Spinal cord (tissue), 10 donors: ENCODE data around the gene CRHBP. TPM values are rescaled to one million over a fixed set of nuclear protein-coding genes. Genes with fewer than 3 reads are reported as not detected.
A peak's percentile ranks its signal among the peaks of the same experiment; 100 is the strongest.
"Not testable (repeated sequence)": the region's sequence is repeated elsewhere in the genome, so short reads cannot be mapped to it uniquely, and the experiment has no call there.

Experiments used
- DNase-seq, 6 donors: peaks; one replicate each; pipeline versions ENCODE4 v3.0.0 to v3.0.0-alpha.2; 2013 to 2015; ENCODE audit warnings: low spot score in 6 of 6, low read depth in 4 of 6
- H3K27ac ChIP-seq: one replicate; pipeline ENCODE4 v1.5.1; 2013; ENCODE audit warnings: low read depth, low read length, control low read depth
- H3K27me3 ChIP-seq: one replicate; pipeline ENCODE4 v1.6.1; 2013; ENCODE audit warnings: low read length; ENCODE audit not compliant: control insufficient read depth, insufficient read depth
- H3K36me3 ChIP-seq: one replicate; pipeline ENCODE4 v1.6.1; 2013; ENCODE audit warnings: low read length; ENCODE audit not compliant: control insufficient read depth, insufficient read depth
- H3K4me1 ChIP-seq: one replicate; pipeline ENCODE4 v1.6.1; 2013; ENCODE audit warnings: low read length; ENCODE audit not compliant: control insufficient read depth, insufficient read depth
- H3K4me3 ChIP-seq: one replicate; pipeline ENCODE4 v1.5.1; 2013; ENCODE audit warnings: low read depth, low read length, control low read depth
- H3K9me3 ChIP-seq: one replicate; pipeline ENCODE4 v1.6.1; 2013; ENCODE audit warnings: low read length; ENCODE audit not compliant: control insufficient read depth, insufficient read depth
- WGBS: methylation state at CpG from one replicate; pipeline ENCODE4 v1.1.5; 2013; ENCODE audit warnings: missing lambda C conversion rate; ENCODE audit not compliant: insufficient coverage; 5-methylcytosine and 5-hydroxymethylcytosine counted together
- long read RNA-seq, 4 donors: transcript quantifications; one replicate each; lab custom pipeline, GENCODE V29; 2026
- polyA plus RNA-seq, 2 donors: library from polyadenylated mRNA; unstranded; fragments of 120-200 nt; gene quantifications; one replicate each; pipeline ENCODE4 v1.2.1, GENCODE V29; 2013; ENCODE audit not compliant: insufficient read length in 2 of 2
- total RNA-seq, 2 donors: library from RNA; depleted of rRNA in 1 of 2; stranded (reverse); fragments of 120-200 nt in 1 of 2; fragments of >200 nt in 1 of 2; gene quantifications; one replicate each; pipeline versions ENCODE4 v1.2.3 to v1.2.4, GENCODE V29; 2013 to 2014
- donor health status: healthy.

Gene CRHBP
- total RNA-seq (1 to 10 TPM; 1.0 to 4.7 TPM), polyA plus RNA-seq (1 to 10 TPM; 7.1 to 7.5 TPM)
- long read RNA-seq, donor 1, partial matches to known transcripts = 0 of 6 reads
- long read RNA-seq, donor 1, other reads (novel, unspliced or antisense) = 0 of 6 reads
- long read RNA-seq, donor 2, partial matches to known transcripts = 0 of 2 reads
- long read RNA-seq, donor 2, other reads (novel, unspliced or antisense) = 0 of 2 reads
- long read RNA-seq, donor 3, partial matches to known transcripts = 0 of 1 reads
- long read RNA-seq, donor 3, other reads (novel, unspliced or antisense) = 0 of 1 reads
- long read RNA-seq, donor 4 = 0 reads

- no peak within 1 kb of the TSS for H3K27ac ChIP-seq
- H3K4me3 ChIP-seq = peak within 1 kb of the TSS; percentile 21
- WGBS = 14% methylated on average over 18 of the region's 23 CpGs
- peaks cover 15% of the 10 kb centered on the region for H3K4me1 ChIP-seq
- H3K9me3 ChIP-seq = no peaks in the 10 kb centered on the region
- H3K27me3 ChIP-seq = peaks cover 33% of the 10 kb centered on the region
- no peaks in the 10 kb centered on the region for H3K36me3 ChIP-seq
- no peak for DNase-seq
Observed at GRCh38 chr5:76952795-76953536, at the start of gene CRHBP. Gene CRHBP (plus strand): TSS chr5:76953045. CDS start chr5:76953135, 90 bp downstream.

DNA sequence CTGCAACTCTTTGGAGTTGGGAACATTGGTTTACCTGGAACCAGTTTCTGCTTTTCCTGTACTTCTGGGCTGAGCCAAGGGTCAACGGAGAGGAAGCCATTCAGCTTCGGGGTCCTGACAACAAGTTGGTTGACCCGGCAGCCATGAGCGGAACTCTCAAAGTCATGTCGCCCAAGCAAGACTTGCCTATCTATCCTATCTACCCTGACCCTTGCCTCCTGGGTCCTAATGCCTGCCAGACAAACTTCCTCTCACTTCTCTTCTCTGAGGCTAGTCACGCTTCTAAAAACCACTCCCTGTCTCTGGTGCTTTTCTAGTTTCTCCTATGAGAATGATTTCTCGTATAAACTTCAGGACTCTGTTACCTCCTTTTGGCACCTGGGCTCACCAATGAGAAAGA lies 44.7 kb upstream of the CRHBP start:
- no peak for DNase-seq
- Histone ChIP-seq H3K27me3 (no peaks in the 10 kb centered on the region), H3K27ac (no peak overlapping the region), H3K9me3 (no peaks in the 10 kb centered on the region), H3K36me3 (no peaks in the 10 kb centered on the region), H3K4me3 (no peak overlapping the region), H3K4me1 (no peaks in the 10 kb centered on the region)
- 92% methylated on average over 7 of the region's 7 CpGs for WGBS

DNA sequence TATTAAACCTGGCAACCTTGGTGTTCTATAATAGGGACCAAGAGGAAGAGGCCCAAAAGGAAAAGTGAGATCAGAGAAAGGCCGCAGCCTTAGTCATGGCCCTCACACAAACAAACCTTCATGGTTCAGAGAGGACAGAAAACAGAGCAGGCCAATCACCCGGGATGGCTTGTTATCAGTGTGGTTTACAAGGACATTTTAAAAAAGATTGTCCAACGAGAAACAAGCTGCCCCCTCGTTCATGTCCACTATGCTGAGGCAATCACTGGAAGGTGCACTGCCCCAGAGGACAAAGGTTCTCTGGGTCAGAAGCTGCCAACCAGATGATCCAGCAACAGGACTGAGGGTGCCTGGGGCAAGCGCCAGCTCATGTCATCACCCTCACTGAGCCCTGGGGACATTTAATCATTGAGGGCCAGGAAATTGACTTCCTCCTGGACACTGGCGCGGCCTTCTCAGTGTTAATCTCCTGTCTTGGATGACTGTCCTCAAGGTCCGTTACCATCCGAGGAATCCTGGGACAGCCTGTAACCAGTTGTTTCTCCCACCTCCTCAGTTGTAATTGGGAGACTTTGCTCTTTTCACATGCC lies 42.4 kb upstream of the CRHBP start:
- DNase-seq, H3K4me1 ChIP-seq, H3K9me3 ChIP-seq, H3K27me3 ChIP-seq, H3K4me3 ChIP-seq, H3K36me3 ChIP-seq, H3K27ac ChIP-seq: not testable (repeated sequence)
- 92% methylated on average over 6 of the region's 9 CpGs for WGBS

- H3K36me3 ChIP-seq, H3K27ac ChIP-seq, H3K9me3 ChIP-seq, H3K27me3 ChIP-seq, H3K4me1 ChIP-seq, DNase-seq, H3K4me3 ChIP-seq: not testable (repeated sequence)
- 91% methylated on average over 14 of the region's 14 CpGs for WGBS
Observed at GRCh38 chr5:76914671-76915070, 38.2 kb upstream of the CRHBP start.

GRCh38 chr5:76918539-76918938 lies 34.3 kb upstream of the CRHBP start:
- H3K27ac ChIP-seq = no peak overlapping the region
- WGBS = no CpG with 5 or more reads among the region's 3 CpGs
- DNase-seq = no peak
- no peaks in the 10 kb centered on the region for H3K27me3 ChIP-seq
- H3K4me1 ChIP-seq = no peaks in the 10 kb centered on the region
- no peaks in the 10 kb centered on the region for H3K36me3 ChIP-seq
- H3K4me3 ChIP-seq = no peak overlapping the region
- H3K9me3 ChIP-seq = no peaks in the 10 kb centered on the region

DNA sequence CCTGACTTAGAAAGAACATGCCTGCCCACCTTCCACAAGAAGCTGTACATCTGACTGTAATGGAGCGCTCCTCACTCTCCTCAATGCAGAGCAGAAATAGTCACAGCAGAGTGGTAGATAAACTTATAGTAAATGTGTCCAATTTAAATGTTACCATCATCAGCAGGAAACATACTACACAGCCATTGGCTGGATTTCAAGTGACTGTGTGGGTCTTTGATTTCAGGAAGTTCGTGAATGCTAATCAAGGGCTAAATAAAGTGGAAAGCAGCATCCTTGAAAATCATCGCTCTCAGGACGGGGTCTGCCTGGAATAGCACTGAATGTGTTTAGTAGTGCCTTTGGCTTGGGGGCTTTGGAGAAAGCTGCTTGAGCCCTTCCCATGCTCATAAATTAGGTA lies 32.4 kb upstream of the CRHBP start:
- no peak for DNase-seq
- Histone ChIP-seq H3K27ac (no peak overlapping the region), H3K4me1 (no peaks in the 10 kb centered on the region), H3K27me3 (no peaks in the 10 kb centered on the region), H3K4me3 (no peak overlapping the region), H3K36me3 (no peaks in the 10 kb centered on the region), H3K9me3 (no peaks in the 10 kb centered on the region)
- WGBS = 72% methylated on average over 3 of the region's 4 CpGs

DNA sequence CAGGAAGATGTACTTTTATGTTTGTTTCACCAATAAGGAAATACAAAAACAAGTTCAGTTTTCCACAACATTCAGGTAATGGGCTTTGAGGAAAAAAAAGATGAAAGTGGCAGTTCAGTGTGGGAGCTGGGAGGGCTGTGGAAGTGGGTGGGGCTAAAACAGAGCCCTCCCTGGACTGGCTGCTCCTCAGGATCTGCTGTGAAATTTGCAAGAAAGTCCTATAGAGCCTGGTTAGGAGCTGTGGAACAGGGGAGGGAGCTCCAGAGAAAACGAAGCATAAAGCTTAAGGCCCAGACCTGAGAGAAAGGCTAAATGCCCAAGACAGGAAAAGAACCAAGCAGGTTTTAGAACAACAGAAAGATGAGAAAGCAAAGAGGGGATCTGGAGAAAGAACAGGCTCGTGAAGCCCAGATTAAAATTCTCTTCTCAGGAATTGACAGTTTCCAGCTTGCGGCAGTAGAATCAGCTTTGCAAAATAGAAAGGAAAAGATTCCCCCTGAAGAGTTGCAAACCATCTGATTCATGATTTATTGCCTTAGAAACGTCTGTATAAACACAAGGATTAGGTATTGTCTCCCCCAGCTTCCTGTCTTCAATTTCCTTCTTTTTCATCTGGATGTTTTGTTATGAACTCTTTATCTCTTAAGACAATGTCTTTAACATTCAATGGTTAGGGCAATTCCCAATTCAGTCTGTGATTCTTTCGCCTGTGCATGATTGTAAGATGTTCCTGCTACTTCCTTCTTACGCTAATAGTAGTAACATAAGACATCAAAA lies 26.3 kb upstream of the CRHBP start:
- Histone ChIP-seq H3K9me3 (no peaks in the 10 kb centered on the region), H3K36me3 (no peaks in the 10 kb centered on the region), H3K27ac (no peak overlapping the region), H3K27me3 (no peaks in the 10 kb centered on the region), H3K4me1 (no peaks in the 10 kb centered on the region), H3K4me3 (no peak overlapping the region)
- WGBS = 59% methylated on average over 2 of the region's 6 CpGs
- no peak for DNase-seq

DNA sequence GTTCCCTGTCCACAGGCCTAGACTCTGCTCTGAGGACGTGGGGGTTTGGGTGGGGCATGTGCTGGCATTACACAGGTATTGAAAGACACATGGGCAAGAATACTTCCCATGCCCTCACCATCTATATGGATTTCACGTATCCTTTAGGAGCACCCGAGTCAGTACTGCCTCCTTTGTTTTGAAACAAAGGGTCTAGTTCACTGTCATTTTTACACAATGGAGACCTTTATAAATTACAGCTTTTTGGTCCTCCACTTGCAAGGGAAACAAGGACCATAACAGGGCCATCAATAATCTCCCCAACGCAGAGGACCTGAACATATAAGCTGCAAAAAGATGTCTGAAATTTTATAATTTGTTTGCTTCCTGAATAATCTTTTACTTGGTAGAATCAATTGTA lies 24.9 kb upstream of the CRHBP start:
- DNase-seq = no peak
- no peaks in the 10 kb centered on the region for H3K9me3 ChIP-seq
- no peak overlapping the region for H3K4me3 ChIP-seq
- H3K4me1 ChIP-seq = no peaks in the 10 kb centered on the region
- H3K36me3 ChIP-seq = no peaks in the 10 kb centered on the region
- 49% methylated on average over 2 of the region's 4 CpGs for WGBS
- no peak overlapping the region for H3K27ac ChIP-seq
- no peaks in the 10 kb centered on the region for H3K27me3 ChIP-seq

DNA sequence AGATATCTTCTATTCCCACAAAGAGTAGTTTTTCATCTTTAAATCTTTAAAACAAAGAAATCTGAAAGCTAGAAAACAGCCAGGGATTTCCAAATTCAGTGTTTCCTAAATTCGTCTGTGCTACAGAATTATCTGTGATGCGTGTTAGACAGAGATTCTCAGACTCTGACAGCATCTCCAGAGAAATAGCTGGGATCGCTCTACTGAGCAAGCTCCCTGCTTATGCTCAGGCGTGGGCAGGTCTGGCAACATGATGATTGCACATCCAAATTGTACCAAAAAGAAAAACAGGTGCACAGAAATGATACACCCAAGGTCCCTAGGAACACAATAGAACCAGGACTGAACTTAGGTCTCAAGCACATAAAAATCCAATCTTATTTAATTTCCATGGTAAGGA lies 22.8 kb upstream of the CRHBP start:
- 81% methylated on average over 4 of the region's 4 CpGs for WGBS

More for the DNA sequence above, 22.8 kb upstream of the CRHBP start:
- no peaks in the 10 kb centered on the region for H3K9me3 ChIP-seq
- no peaks in the 10 kb centered on the region for H3K36me3 ChIP-seq
- H3K4me3 ChIP-seq = no peak overlapping the region
- no peak overlapping the region for H3K27ac ChIP-seq
- H3K4me1 ChIP-seq = no peaks in the 10 kb centered on the region
- peak in 1 of 6 donors; percentile 19 for DNase-seq
- no peaks in the 10 kb centered on the region for H3K27me3 ChIP-seq
